SK-N-SH (cell line): ENCODE results near the gene PITPNM3. TPM values are rescaled to one million over a fixed set of nuclear protein-coding genes. Genes with fewer than 3 reads are reported as not detected.

Experiments used
- CTCF ChIA-PET: fragments of 300-600, 350-600 bp; formaldehyde crosslinking; extraction: SDS; loops from one replicate; lab custom pipeline; 2021; lab: Yijun Ruan, JAX
- POLR2A ChIA-PET: fragments of 350-600 bp; sonication (Branson Sonifier 250); formaldehyde crosslinking; extraction: SDS; loops from one replicate; lab custom pipeline; 2020; ENCODE audit warnings: antibody characterized with exemption, inconsistent platforms; lab: Yijun Ruan, JAX
- DNase-seq: peaks from one replicate; pipeline ENCODE4 v3.0.0; 2012
- H2AFZ ChIP-seq: fragments of 200-600 bp; sonication (generic); 2 replicates; pipeline ENCODE4 v1.8.1; 2016; ENCODE audit warnings: antibody characterized with exemption, mild to moderate bottlenecking, low read depth
- H3F3A ChIP-seq: fragments of 200-600 bp; sonication (generic); replicated peaks from 2 replicates; pipeline ENCODE3; 2016; ENCODE audit warnings: antibody characterized with exemption, mild to moderate bottlenecking; ENCODE audit not compliant: insufficient read depth
- H3K27ac ChIP-seq, 2 experiments: fragments of 200-500 bp in 1 of 2; fragments of 200-600 bp in 1 of 2; sonication (Bioruptor generic) in 1 of 2; sonication (generic), shearing (Covaris generic) in 1 of 2; 2 replicates each; pipeline versions ENCODE4 v1.5.1 to v1.6.1; 2014 to 2016; ENCODE audit warnings: low read depth in 2 of 2, inconsistent platforms in 1 of 2, low read length in 1 of 2, mild to moderate bottlenecking in 1 of 2, mixed read lengths in 1 of 2
- H3K27me3 ChIP-seq: fragments of 200-600 bp; sonication (generic), shearing (Covaris generic); 2 replicates; pipeline ENCODE4 v1.6.1; 2016; ENCODE audit warnings: mixed run types; ENCODE audit not compliant: insufficient read depth
- H3K36me3 ChIP-seq, 2 experiments: fragments of 200-500 bp in 1 of 2; fragments of 200-600 bp in 1 of 2; sonication (Bioruptor generic) in 1 of 2; sonication (generic) in 1 of 2; replicated peaks in 1 of 2; 2 replicates each; pipeline versions ENCODE3 to v1.5.1; 2014 to 2016; ENCODE audit warnings: low read length in 1 of 2, mild to moderate bottlenecking in 1 of 2; ENCODE audit not compliant: insufficient read depth in 2 of 2, control insufficient read depth in 1 of 2
- H3K4me1 ChIP-seq, 2 experiments: fragments of 200-500 bp in 1 of 2; fragments of 200-600 bp in 1 of 2; sonication (Bioruptor generic) in 1 of 2; sonication (generic), shearing (Covaris generic) in 1 of 2; 2 replicates each; pipeline versions ENCODE4 v1.5.1 to v1.6.1; 2014 to 2016; ENCODE audit warnings: low read depth in 1 of 2, low read length in 1 of 2, mixed run types in 1 of 2; ENCODE audit not compliant: insufficient read depth in 2 of 2, control insufficient read depth in 1 of 2
- H3K4me2 ChIP-seq: fragments of 200-600 bp; sonication (generic), shearing (Covaris generic); 2 replicates; pipeline ENCODE4 v1.6.1; 2017; ENCODE audit warnings: mixed run types
- H3K4me3 ChIP-seq, 2 experiments: fragments of 200-500 bp in 1 of 2; fragments of 200-600 bp in 1 of 2; sonication (Bioruptor generic) in 1 of 2; sonication (generic), shearing (Covaris generic) in 1 of 2; 2 replicates each; pipeline versions ENCODE4 v1.5.1 to v1.8.1; 2014 to 2016; ENCODE audit warnings: low read depth in 2 of 2, inconsistent platforms in 1 of 2, low read length in 1 of 2, mild to moderate bottlenecking in 1 of 2, mixed read lengths in 1 of 2, moderate library complexity in 1 of 2
- H3K79me2 ChIP-seq: fragments of 200-600 bp; sonication (generic); 2 replicates; pipeline ENCODE4 v1.8.1; 2017; ENCODE audit warnings: mild to moderate bottlenecking; ENCODE audit not compliant: insufficient read depth
- H3K9ac ChIP-seq: fragments of 200-600 bp; sonication (generic); 2 replicates; pipeline ENCODE4 v1.6.1; 2017; ENCODE audit warnings: mixed run types
- H3K9me2 ChIP-seq: fragments of 200-600 bp; sonication (generic); 2 replicates; pipeline ENCODE4 v1.6.1; 2017; ENCODE audit warnings: mixed run types
- H3K9me3 ChIP-seq: fragments of 200-600 bp; sonication (generic); 2 replicates; pipeline ENCODE4 v1.6.1; 2017; ENCODE audit warnings: mixed run types, mild to moderate bottlenecking, moderate library complexity
- H4K20me1 ChIP-seq: fragments of 200-600 bp; sonication (generic); 2 replicates; pipeline ENCODE4 v1.6.1; 2017; ENCODE audit warnings: mild to moderate bottlenecking, mixed run types; ENCODE audit not compliant: insufficient read depth
- CHD2 ChIP-seq: fragments of 150-350 bp; IDR thresholded peaks from 2 replicates; pipeline ENCODE4 v1.6.1; 2018; ENCODE audit warnings: low read length; ENCODE audit not compliant: partially characterized antibody
- EP300 ChIP-seq, 2 experiments: IDR thresholded peaks; 2 replicates each; pipeline versions ENCODE4 v1.4.0 to v1.6.1; 2012; ENCODE audit warnings: borderline replicate concordance in 1 of 2, low read depth in 1 of 2, low read length in 1 of 2
- FOSL2 ChIP-seq: IDR thresholded peaks from 2 replicates; pipeline ENCODE4 v1.4.0; 2012; ENCODE audit warnings: low read depth, mild to moderate bottlenecking, moderate library complexity, borderline replicate concordance
- FOXJ3 ChIP-seq: sonication (generic); formaldehyde crosslinking; IDR thresholded peaks from 2 replicates; pipeline ENCODE4 v1.5.1; 2020; ENCODE audit warnings: mild to moderate bottlenecking, missing genetic modification reagents
- FOXM1 ChIP-seq: IDR thresholded peaks from 2 replicates; pipeline ENCODE4 v1.4.0; 2012; ENCODE audit warnings: low read depth, mild to moderate bottlenecking
- GABPA ChIP-seq: IDR thresholded peaks from 2 replicates; pipeline ENCODE4 v1.4.0; 2012; ENCODE audit warnings: low read depth, mild to moderate bottlenecking
- MAX ChIP-seq: IDR thresholded peaks from 2 replicates; pipeline ENCODE4 v1.4.0; 2012; ENCODE audit warnings: low read depth
- MEF2A ChIP-seq: IDR thresholded peaks from 2 replicates; pipeline ENCODE4 v1.4.0; 2012; ENCODE audit warnings: low read depth, borderline replicate concordance
- MXI1 ChIP-seq: IDR thresholded peaks from 2 replicates; pipeline ENCODE4 v1.6.1; 2012; ENCODE audit warnings: mild to moderate bottlenecking, low read depth, low read length, improper control_type of control experiment
- NFIC ChIP-seq: IDR thresholded peaks from 2 replicates; pipeline ENCODE4 v1.4.0; 2012; ENCODE audit warnings: borderline replicate concordance
- PBX3 ChIP-seq: IDR thresholded peaks from 2 replicates; pipeline ENCODE4; 2012
- RAD21 ChIP-seq: IDR thresholded peaks from 2 replicates; pipeline ENCODE4 v1.6.1; 2012; ENCODE audit warnings: mild to moderate bottlenecking, low read length
- RCOR1 ChIP-seq: fragments of 150-350 bp; IDR thresholded peaks from 2 replicates; pipeline ENCODE4 v1.6.1; 2017; ENCODE audit warnings: antibody characterized with exemption, low read length
- SIN3A ChIP-seq: IDR thresholded peaks from 2 replicates; pipeline ENCODE4 v1.6.1; 2012; ENCODE audit warnings: low read depth, mild to moderate bottlenecking, low read length, moderate library complexity, borderline replicate concordance
- SMC3 ChIP-seq: IDR thresholded peaks from 2 replicates; pipeline ENCODE4 v1.6.1; 2012; ENCODE audit warnings: low read depth, low read length, improper control_type of control experiment
- TEAD4 ChIP-seq: IDR thresholded peaks from 2 replicates; pipeline ENCODE4 v1.4.0; 2012; ENCODE audit warnings: mild to moderate bottlenecking, borderline replicate concordance; ENCODE audit not compliant: insufficient read depth
- USF1 ChIP-seq: IDR thresholded peaks from 2 replicates; pipeline ENCODE4 v1.4.0; 2012; ENCODE audit warnings: low read depth, borderline replicate concordance
- USF2 ChIP-seq: fragments of 150-350 bp; IDR thresholded peaks from 2 replicates; pipeline ENCODE4 v1.6.1; 2017; ENCODE audit warnings: antibody characterized with exemption, low read length, low read depth, borderline replicate concordance
- ZBTB33 ChIP-seq: IDR thresholded peaks from 2 replicates; pipeline ENCODE4 v1.4.0; 2012; ENCODE audit warnings: low read depth, borderline replicate concordance
- WGBS: methylation state at CpG from one replicate; pipeline ENCODE4 v1.1.6; 2017; ENCODE audit warnings: low lambda C conversion rate; 5-methylcytosine and 5-hydroxymethylcytosine counted together
- polyA plus RNA-seq, 3 experiments: library from polyadenylated mRNA; depleted of rRNA; stranded (reverse); fragments of >200 nt; gene quantifications; 2 replicates each; pipeline ENCODE4 v1.2.3, GENCODE V29; 2012

PITPNM3 gene
- polyA plus RNA-seq, 1 of the 3 experiments (the other 2 are of a cell fraction), result 0.82 TPM

DNA sequence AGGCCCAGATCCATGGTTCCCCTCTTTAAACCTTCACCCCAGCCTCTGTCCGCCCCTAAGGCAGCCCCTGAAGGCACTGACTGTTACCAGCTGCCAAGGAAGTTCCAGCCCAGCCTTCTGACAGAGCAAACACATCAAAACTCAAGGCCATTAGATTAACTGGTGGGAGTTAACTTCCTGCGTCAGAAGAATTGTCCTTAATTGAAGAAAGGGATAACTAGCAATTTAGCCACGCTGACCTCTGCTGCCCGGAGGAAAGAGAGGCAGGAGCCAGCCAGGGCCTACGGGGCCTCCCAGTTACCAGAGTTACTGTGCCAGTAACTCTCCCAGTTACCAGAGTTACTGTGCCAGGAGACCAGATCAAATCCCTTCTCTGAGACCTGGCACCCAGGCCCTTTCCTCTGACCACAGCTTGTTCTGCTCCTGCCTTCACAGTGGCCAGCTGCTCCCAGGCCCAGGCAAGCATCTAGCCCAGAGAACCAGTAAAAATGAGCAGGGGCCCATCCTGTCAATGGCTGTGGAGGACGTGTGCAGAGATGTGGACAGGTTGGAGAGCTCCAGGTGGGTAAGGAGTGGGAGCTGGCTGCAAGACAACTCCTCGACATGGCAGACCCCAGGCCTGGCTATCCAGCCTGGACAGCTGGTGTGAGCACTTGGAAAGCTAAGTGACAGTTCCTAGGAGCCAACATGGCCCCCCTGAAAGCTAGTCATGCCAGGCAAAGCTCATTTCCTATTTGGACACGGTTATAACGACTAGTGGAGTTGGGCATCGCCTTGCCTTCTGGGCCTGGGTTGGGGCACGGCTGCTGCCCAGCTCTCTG, 2.8 kb upstream of the PITPNM3 start:
- TF ChIP-seq MAX, result no peak
- TF ChIP-seq TEAD4, result no peak
- TF ChIP-seq SMC3, result no peak
- no peak for TF ChIP-seq USF1
- TF ChIP-seq RCOR1, result no peak
- no peak for TF ChIP-seq PBX3
- TF ChIP-seq FOSL2, result no peak
- no peak for TF ChIP-seq NFIC
- no peak for TF ChIP-seq FOXM1
- TF ChIP-seq SIN3A, result no peak
- no peak for TF ChIP-seq RAD21
- TF ChIP-seq CHD2, result no peak
- TF ChIP-seq ZBTB33, result no peak
- no peak for TF ChIP-seq USF2
- TF ChIP-seq MXI1, result no peak
- TF ChIP-seq GABPA, result no peak
- no peak for TF ChIP-seq EP300 (IDR thresholded peaks at IDR 0.05; ENCODE audit: borderline replicate concordance in 1 of 2, low read depth in 1 of 2, low read length in 1 of 2)
- TF ChIP-seq FOXJ3 (CRISPR knock-in tag), result no peak
- no peak for TF ChIP-seq MEF2A
- peaks cover 0 to 9% of the 10 kb centered on the region in 2 experiments; a peak in 1 of 4 replicates for H3K4me1 ChIP-seq
- ChIA-PET POLR2A (interaction anchor here (0.6 kb wide), 1 partner anchor 8 kb away, joined by 3 read pairs; no protein-coding TSS in a partner anchor), CTCF (interaction anchor here (1.6 kb wide), 1 partner anchor 86 kb away, joined by 5 read pairs; no protein-coding TSS in a partner anchor)
- no peaks in the 10 kb centered on the region for H3K27me3 ChIP-seq
- H3K9ac ChIP-seq, result no peak overlapping the region
- no peaks in the 10 kb centered on the region for H3K36me3 ChIP-seq
- H2AFZ ChIP-seq, result no peak overlapping the region
- no peaks in the 10 kb centered on the region for H3K79me2 ChIP-seq
- no peak overlapping the region for H3K4me2 ChIP-seq
- no peak overlapping the region for H3K4me3 ChIP-seq
- WGBS, result 80% methylated on average over 11 of the region's 11 CpGs
- H3K27ac ChIP-seq, result no peak overlapping the region
- H4K20me1 ChIP-seq, result no peaks in the 10 kb centered on the region
- peaks cover 6% of the 10 kb centered on the region for H3F3A ChIP-seq
- no peaks in the 10 kb centered on the region for H3K9me2 ChIP-seq
- H3K9me3 ChIP-seq, result no peaks in the 10 kb centered on the region
- DNase-seq, result no peak
